GM04503 (cell line): ENCODE data around the gene CEACAM21.

Experiments used
- DNase-seq: peaks from one replicate; pipeline ENCODE4 v3.0.0-alpha.2; 2012; ENCODE audit warnings: low read depth

The CEACAM21 gene

DNA sequence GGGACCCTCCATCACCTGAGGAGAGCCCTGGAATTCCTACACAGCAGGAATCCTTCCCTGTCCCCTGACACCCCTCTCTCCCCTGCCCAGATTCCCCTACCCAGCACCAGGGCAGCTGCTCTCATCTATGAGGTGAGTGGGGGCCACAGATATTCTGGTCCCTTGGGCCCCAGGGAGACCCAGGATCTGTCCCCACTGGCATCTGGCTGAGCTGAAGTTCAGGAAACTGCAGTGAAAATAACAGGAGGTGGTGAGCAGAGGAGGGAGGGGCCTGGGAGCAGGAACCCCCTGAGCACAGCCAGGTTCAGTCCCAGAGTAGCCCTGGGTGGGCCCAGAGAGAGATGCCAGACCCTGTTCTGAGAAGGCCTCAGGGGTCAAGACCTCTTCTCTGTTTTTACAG lies 10.1 kb downstream of the CEACAM21 start:
- no peak for DNase-seq

DNA sequence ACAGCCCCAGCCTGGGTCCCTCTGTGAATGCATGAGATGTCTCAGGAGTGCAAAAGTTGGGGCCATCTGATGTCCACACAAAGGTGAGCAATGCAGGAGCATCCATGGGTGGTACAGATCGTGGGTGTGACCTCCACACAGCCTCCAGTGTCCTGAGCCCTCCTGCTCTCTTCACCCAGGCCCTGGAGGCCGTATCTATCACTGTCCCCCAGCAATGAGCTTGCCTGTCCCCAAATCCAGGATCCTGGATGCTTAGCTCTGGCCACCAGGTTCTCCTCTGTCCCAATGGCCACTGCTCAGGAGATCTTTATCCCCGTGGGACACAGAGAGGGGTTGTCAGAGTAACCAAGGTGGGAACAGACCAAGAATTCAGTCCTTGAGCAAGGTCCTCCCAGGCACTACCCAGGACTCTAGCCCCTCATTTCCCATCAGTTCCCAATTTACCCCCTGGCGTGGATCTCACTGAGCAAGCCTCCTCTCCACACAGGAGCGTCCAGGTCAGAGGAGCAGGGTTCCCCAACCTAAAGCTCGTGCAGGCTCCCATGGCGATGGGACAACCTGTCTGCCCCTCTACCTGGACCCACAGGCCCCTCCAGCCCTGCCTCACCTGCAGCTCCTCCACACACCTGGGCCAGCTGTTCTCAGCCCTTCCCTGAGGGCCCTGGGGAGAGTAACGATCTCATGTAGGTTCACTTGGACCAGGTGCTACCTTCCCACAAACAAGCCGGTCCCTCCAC lies 11.3 kb downstream of the CEACAM21 start:
- no peak for DNase-seq

GRCh38 chr19:41587838-41588210 lies 11.9 kb downstream of the CEACAM21 start:
- DNase-seq, result no peak

DNA sequence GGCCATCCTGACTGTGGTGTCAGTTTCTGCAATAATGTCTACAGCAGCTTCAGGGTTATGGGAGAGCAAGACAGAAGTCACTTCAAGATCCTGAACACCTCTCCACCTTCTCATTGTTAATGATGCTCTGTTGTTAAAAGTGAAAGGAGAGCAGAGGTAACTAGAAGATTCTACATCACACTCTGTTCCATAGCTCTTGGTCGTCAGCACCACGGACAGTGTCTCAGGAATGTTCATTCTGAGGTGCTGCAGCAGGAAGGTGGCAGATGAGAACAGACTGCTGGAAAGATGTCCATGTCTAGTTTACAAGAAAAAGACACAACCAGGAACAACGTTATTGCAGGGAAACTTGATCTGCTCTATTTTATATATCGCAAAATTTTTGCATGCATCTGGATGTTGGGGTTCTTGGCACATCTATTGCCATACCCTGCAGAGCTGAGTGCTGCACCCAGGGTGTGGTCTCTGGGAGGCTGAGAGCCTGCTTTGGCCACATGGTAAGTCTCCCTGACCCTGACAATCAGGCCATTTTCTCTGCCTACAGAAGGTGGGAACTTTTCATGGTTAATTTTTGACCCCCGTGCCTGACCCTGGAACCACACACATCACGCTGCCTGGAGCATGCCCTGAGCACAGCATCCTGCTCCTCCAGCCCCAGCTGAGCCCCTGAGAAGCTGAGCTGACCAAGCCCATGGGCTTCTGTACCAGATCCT lies 12.7 kb downstream of the CEACAM21 start:
- no peak for DNase-seq

DNA sequence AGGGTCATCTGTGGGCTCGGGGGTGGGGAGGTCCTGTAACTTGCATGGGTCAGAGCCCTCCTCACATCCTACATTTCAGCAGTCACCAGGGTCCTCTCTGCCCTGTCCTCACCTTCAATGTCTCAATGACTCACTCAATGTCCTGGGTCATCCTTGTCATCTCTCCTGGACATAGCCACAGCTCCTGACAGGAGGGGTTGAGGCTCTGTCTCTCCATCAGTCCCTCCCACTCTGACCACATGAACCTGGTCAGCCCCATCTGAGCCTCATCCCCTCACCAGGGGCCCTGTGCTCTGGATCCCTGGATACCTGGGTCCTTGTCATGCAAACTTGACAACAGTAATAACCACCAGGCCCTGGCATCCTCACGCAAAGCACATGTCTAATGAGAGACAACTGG lies 13.4 kb downstream of the CEACAM21 start:
- no peak for DNase-seq

GRCh38 chr19:41590936-41591335 lies 15.0 kb downstream of the CEACAM21 start:
- no peak for DNase-seq

DNA sequence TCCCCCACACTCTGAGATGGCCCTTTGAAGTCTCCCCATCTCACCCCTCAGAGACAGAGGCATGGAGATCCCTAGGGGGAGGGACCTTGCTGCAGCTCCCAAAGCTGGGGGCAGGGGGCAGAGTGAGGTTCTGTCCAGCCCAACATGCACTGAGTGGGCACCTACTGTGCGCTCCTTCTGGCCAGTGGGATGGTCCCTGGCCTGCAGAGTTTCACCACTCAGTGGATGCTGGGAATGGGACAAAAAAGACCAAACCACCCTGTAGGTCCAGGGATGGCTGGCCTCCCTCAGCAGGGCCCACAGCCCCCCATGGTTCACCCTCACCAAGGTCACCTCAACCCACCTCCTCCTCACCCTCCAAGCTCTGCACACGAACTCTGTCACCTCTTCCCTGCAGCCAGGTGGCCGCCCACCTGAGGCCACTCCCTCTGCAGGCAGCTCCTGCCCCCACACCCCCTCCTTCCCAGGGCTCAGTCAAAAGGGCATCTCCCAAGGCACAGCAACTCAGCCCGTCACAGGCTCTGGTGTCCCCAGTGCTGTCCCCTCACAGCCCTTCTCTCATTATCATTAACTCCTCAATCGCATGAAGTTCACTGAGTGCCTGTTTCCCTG lies 16.1 kb downstream of the CEACAM21 start:
- no peak for DNase-seq

DNA sequence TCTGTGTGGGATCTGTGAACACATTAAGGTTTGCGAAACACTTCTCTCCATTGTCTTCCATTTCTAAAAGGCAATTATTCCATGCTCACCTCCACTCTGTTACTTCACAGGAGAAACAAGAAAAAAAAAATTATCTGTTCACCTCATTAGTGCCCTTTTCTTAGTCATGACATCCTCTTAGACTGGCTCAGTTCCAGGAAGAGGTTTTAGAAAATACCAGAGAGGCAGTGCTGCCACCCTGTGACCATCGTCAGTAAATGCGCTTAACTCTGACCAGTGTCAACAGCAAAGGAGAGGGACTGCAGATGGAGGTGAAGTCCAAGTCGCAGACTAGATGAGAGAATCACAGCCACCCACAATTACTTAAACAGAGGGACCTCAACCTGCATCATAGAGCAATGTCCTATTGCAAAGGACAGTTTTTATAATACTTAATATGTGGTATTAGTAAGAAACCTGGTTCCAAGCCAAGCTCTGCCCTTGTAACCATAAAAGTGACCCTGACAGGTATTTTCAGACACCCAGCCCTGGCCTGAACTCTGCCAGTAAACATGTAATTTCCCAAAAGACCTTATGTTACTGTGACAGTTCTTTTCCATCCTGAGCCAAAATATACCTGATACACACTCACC lies 19.4 kb downstream of the CEACAM21 start:
- DNase-seq, result peak; percentile 32

- DNase-seq, result no peak
Observed at GRCh38 chr19:41595890-41596280, 19.9 kb downstream of the CEACAM21 start.

- DNase-seq, result peak; percentile 12
Observed at GRCh38 chr19:41597600-41598041, 21.7 kb downstream of the CEACAM21 start.

DNA sequence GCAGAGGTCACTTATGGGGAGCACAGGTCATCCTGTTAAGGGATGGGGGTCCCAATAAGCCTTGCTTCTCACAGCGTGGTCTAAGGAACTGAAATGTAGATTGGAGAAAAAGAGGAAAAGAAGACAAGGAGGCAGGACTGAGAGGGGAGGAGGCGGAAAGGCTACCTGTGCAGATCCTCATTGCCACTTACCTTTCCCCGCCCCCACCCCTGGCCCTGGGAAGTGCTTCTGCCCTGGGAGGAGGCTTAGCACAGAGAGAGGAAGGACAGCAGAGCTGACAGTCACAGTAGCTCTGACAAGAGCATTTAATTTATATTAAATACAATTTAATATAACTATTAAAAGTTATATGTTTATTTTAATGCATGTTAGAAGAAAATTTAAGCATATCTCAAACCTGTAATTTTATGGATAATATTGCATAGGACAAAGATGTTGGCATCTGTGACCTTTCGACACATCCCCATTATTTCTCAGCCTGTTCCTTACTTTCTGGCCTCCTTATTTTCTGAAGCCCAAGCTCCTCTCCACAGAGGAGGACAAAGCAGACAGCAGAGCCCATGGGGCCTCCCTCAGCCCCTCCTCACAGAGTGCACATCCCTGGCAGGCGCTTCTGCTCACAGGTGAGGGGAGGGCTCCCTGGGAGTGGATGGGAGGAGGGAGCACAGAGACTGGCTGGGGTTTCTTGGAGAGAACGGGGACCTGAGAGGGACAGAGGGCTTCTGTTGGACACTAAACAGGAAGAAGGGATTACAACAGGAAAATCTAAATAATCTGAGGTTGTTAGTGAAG lies 23.4 kb downstream of the CEACAM21 start:
- DNase-seq, result no peak

DNA sequence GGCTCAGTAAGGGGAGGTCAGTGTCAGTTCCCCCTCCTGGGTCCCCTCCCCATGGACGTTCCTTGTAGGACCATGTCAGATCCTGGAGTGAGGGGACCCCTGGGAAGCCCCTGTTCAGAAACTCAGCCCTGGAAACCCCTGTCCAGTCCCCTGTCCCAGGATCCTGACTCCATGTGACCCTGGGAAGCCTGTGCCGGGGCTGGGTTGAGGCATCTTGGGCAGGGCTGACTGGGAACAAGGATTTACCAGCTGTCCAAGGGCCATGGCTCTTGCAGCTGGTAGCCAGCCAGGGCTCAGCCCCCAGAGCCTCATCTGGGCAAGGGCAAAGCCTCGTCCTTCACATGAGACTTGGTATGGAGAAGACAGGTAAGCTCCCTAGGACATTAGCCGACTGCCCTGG lies 25.8 kb downstream of the CEACAM21 start:
- DNase-seq, result no peak

GRCh38 chr19:41604831-41605230 lies 28.9 kb downstream of the CEACAM21 start:
- no peak for DNase-seq

DNA sequence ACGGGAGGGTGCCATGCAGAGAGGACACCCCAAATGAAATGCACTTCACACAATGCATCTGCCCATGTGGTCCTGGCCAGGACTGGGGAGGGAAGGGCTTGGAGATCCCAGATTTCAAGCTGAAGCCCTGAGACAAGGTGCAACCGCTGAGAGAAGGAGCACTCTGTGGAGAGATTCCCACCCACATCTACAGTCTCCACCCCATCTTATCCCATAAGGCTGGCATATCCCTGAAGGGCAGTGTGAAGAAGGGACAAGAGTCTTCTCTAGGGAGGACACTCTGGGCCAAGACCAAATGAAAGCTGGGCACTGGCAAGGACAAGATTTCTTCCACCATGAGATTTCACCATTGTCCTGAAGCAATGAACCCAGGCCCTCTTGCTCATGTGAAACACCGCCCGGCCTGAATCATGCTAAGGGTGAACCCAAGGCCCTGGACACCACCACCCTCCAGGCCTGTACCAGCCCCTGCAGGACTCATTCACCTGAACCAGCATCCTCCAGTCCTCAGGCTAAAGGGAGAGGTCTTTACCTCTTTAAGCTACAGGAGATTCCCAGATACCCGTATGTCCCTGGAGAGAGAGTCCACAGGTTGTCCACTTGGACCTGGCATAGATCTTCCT lies 30.4 kb downstream of the CEACAM21 start:
- DNase-seq, result no peak

DNA sequence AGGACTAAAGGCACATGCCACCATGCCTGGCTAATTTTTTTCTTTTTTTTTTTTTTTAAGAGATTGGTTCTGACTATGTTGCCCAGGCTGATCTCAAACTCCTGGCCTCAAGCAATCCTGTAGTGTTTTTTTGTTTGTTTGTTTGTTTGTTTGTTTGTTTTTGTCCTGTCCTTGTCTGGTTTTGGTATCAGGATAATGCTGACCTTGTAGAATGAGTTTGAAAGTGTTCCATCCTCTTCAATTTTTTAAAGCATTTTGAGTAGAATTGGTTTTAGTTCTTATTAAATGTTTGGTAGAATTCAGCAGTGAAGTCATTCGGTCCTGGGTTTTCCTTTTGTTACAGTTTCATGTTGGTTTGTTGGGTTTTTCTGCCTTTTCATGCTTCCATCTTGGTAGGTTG lies 31.7 kb downstream of the CEACAM21 start:
- DNase-seq, result no peak

GRCh38 chr19:41610789-41611188 lies 34.8 kb downstream of the CEACAM21 start:
- no peak for DNase-seq

DNA sequence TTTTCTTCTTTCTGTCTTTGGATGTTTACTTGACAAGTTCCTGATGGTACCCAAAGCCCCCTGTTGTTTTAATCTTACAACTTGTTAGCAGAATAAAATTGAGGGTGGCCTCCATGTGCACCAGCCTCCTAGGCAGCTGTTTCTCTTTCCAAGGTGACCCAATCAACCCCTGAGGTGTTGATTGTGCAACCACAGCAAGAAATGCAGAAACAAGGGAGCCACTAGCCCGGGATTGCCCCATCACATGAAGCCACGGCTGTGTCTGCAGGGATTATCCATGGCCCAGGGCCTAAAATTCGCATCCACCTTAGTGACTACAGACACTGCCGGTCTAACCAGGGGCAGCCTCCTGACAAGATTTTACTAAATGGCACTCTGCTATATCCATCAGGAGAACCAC lies 36.5 kb downstream of the CEACAM21 start:
- no peak for DNase-seq

GRCh38 chr19:41615207-41615606 lies 39.2 kb downstream of the CEACAM21 start:
- DNase-seq, result no peak

DNA sequence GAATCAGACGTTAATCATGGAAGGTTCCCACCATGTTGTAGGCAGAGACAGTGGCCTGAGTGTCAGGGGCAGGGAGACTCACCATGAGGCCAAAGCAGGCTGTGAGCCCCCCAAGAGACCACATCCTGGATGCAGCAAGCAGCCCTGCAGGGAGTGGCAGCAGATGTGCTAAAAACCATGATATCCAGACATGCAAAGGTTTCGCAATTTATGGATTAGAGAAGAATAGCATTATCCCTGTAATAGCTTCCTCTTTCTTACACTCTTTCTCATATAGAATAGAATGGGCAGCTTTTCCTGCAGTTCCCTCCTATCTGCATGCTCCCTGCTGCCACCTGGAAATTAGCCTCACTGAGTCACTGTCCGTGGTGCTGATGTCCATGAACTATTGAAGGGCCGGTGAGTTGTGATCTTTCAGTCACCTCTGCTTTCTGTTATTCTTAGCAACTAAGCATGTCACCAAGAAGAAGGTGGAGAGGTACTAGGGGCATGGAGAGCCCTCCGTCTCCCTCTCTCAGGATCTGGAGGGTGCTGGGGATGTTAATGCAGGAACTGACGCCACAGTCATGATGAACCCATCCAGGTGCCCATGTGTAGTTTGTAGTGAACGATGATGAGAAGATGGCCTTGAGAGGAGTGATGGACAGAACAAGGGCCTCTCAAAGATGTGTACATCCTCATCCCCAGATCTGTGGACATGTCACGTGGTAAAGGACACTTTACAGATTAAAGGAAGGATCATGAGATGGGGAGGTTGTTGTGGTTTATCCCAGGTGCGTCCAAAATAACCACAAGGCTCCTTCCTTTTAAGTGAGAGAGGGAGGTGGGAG lies 41.0 kb downstream of the CEACAM21 start:
- DNase-seq, result no peak

GRCh38 chr19:41617941-41618730 lies 42.2 kb downstream of the CEACAM21 start:
- no peak for DNase-seq
